RWPE1 (cell line): ENCODE results near the gene HEXIM2.

ENCODE experiments used
- CTCF ChIA-PET: fragments of 350-600 bp; sonication (Branson Sonifier 250); formaldehyde crosslinking; extraction: SDS; loops from one replicate; lab custom pipeline; 2021; lab: Yijun Ruan, JAX
- POLR2A ChIA-PET: fragments of 400-600 bp; formaldehyde crosslinking; extraction: SDS; loops from one replicate; lab custom pipeline; 2020; ENCODE audit warnings: antibody characterized with exemption; ENCODE audit not compliant: low non-redundant PET; lab: Yijun Ruan, JAX
- DNase-seq: peaks from one replicate; pipeline ENCODE4 v3.0.0; 2012; ENCODE audit warnings: low spot score
- H3K27ac ChIP-seq: fragments of 450-650 bp; 2 replicates; pipeline ENCODE4 v1.5.1; 2017
- TF ChIP-seq, protein P1 (sequence below): fragments of 450-650 bp; conservative IDR thresholded peaks from 2 replicates; pipeline ENCODE4 v1.5.1; 2017; ENCODE audit warnings: low read depth, mild to moderate bottlenecking

Gene HEXIM2

DNA sequence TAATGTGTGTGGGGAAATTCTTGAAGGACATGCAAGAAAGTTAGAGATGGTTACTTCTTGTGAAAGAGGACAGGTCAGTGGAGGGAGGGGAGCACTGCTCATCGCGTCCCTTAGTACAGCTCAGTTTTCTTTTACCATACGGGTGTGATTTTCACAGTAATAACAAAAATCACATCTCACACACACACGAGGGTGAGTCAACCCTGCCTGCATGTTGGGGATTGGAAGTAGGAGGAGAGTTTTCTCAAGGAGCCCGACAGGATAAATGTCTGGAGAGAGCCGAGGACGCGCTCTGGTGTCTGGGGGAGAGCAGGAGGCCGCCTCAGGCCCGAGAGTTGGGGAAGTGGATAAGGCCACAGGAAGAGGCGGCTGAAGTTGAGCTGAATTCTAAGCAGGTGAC, 45.8 kb upstream of the HEXIM2 start:
- H3K27ac ChIP-seq = peak overlapping the region; percentile 100
- no peak for DNase-seq
- TF ChIP-seq, protein P1, sequence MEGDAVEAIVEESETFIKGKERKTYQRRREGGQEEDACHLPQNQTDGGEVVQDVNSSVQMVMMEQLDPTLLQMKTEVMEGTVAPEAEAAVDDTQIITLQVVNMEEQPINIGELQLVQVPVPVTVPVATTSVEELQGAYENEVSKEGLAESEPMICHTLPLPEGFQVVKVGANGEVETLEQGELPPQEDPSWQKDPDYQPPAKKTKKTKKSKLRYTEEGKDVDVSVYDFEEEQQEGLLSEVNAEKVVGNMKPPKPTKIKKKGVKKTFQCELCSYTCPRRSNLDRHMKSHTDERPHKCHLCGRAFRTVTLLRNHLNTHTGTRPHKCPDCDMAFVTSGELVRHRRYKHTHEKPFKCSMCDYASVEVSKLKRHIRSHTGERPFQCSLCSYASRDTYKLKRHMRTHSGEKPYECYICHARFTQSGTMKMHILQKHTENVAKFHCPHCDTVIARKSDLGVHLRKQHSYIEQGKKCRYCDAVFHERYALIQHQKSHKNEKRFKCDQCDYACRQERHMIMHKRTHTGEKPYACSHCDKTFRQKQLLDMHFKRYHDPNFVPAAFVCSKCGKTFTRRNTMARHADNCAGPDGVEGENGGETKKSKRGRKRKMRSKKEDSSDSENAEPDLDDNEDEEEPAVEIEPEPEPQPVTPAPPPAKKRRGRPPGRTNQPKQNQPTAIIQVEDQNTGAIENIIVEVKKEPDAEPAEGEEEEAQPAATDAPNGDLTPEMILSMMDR = no peak
- ChIA-PET POLR2A (interaction anchor here (0.6 kb wide), 1 partner anchor 36 kb away, joined by 5 read pairs; no protein-coding TSS in a partner anchor), CTCF (interaction anchor here (0.6 to 1.7 kb wide), 3 partner anchors 17 to 184 kb away, joined by 3 to 7 read pairs (median 4); no protein-coding TSS in a partner anchor)

DNA sequence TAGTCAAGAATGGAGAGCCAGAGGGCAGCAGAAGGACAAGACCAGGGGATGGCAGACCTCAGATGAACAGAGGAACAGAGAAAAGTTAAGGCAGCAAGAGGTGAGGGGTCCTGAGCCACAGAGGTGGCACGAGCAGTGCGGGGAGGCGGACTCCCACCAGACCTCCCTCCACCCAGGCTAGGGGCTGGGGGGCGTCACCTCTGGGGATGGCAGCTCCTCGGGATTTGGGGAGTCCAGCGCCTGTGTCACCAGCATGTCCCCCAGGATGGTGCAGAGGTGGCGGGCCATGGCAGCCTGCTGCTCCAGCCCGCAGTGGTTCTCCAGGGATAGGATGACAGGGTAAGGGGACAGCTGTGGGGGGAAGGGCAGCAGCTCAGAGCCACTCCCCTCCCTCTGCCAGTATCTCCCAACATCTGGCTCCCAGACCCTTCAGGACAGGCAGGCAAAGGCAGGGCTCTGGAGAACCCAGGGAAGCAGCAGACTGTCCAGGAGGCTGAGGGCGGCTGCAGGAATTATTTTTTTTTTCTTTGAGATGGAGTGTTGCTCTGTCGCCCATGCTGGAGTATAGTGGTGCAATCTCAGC, 45.1 kb upstream of the HEXIM2 start:
- no peak for DNase-seq
- ChIA-PET CTCF (interaction anchor here (1.7 kb wide), 1 partner anchor 17 kb away, joined by 7 read pairs; no protein-coding TSS in a partner anchor), POLR2A (no interaction called here)
- peak overlapping the region; percentile 100 for H3K27ac ChIP-seq
- TF ChIP-seq, protein P1 = no peak

DNA sequence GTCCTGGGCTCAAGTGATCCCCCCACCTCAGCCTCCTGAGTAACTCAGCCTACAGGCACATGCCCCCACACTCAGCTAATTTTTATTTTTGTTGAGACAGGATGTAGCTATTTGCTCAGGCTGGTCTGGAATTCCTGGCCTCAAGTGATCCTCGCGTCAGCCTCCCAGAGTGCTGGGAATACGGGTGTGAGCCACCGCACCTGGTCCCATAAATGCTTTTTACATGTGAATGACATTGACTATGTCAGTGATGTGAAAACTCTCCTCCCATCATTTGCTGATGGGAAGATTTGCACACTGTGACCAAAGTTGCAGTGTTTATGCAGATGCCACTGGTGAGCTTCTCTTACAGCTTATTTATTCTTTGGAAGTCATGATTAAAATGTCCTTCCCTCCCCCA, 44.3 kb upstream of the HEXIM2 start:
- TF ChIP-seq, protein P1 = no peak
- DNase-seq = no peak
- CTCF ChIA-PET = interaction anchor here (1.7 kb wide), 1 partner anchor 18 kb away, joined by 7 read pairs; no protein-coding TSS in a partner anchor
- H3K27ac ChIP-seq = peak overlapping the region; percentile 100
- POLR2A ChIA-PET = no interaction called here

DNA sequence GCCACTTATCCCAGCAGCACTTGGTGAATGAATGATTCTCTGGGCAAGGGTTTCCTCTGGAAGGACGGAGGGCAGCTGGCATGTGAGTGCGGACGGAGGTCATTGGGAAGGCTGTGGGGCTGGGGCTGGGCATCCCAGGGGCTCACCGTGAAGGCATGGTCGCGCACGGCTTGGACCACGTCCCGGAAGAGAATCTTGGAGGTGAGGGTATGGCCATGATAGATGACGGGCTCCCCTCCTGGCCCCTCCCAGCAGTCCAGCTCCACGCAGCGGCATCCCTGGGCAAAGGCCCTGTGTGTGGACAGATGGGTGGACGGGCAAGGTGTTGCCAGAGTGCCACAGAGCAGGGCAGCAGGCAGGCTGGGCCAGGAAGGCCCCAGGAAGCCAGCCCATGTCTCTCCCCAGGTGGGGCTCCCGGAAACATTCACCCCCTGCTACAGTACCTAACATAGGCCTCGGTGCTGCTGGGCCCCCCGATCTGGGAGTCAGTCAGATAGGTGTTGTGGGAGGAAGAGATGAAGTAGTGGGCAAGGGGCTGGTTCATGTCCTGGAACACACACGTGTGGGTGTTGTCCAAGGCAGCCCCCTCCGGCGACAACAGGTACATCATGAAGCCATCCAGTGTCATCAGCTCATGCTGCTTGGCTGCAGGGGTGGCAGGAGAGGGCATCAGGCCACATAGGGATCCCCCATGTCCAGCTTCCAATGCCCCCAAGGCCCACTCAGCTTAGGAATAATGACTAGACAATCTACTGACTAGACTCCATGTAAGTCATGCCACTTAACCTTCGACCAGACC, 43.6 kb upstream of the HEXIM2 start:
- ChIA-PET CTCF (interaction anchor here (0.6 to 1.7 kb wide), 5 partner anchors 9 to 96 kb away, joined by 3 to 7 read pairs (median 4); no protein-coding TSS in a partner anchor), POLR2A (no interaction called here)
- DNase-seq = no peak
- TF ChIP-seq, protein P1 = no peak
- peak overlapping the region; percentile 100 for H3K27ac ChIP-seq

DNA sequence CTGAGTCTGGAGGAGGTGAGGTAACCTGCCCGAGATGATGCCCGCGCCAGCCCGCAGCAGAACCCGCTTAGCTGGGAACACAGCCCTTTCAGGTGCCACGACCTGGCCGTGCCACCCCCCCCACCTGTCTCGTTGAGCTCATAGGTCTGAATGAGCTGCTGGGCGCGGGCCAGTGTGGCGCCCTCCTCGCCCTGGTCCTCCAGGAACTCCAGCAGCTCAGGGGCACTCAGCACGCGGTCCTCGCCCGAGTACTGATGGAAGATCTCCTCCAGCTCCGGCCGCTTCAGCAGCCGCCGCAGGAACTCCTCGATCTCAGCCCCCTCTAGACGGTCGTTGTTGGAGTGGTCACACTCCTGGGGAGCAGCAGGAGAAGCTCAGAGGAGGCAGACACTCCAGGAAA, 43.0 kb upstream of the HEXIM2 start:
- TF ChIP-seq, protein P1 = no peak
- POLR2A ChIA-PET = no interaction called here
- CTCF ChIA-PET = interaction anchor here (0.6 to 1.6 kb wide), 5 partner anchors 9 to 96 kb away, joined by 3 to 5 read pairs (median 3); partner anchors contain the start of gene ACBD4
- H3K27ac ChIP-seq = peak overlapping the region; percentile 100
- DNase-seq = no peak

- no peak for DNase-seq
- ChIA-PET POLR2A (no interaction called here), CTCF (interaction anchor here (0.5 to 1.2 kb wide), 4 partner anchors 12 to 56 kb away, joined by 3 to 6 read pairs (median 3); partner anchors contain the start of genes ACBD4 and PLCD3)
- peak overlapping the region; percentile 100 for H3K27ac ChIP-seq
- TF ChIP-seq, protein P1 = no peak
Measured at GRCh38 chr17:45119964-45120363, 41.7 kb upstream of the HEXIM2 start.
